GM20431 (cell line): ENCODE measurements around the gene CYP4F2.
"Not testable (repeated sequence)": the region's sequence is repeated elsewhere in the genome, so short reads cannot be mapped to it uniquely, and the experiment has no call there.

ENCODE experiments used
- in situ Hi-C: fragments of 300-500 bp; cut with MseI, MboI; formaldehyde crosslinking; loops from one replicate; pipeline ENCODE4 v1.15.0; 2020; ENCODE audit warnings: low sequenced_read_pairs; ENCODE audit not compliant: unreplicated experiment

Gene CYP4F2

DNA sequence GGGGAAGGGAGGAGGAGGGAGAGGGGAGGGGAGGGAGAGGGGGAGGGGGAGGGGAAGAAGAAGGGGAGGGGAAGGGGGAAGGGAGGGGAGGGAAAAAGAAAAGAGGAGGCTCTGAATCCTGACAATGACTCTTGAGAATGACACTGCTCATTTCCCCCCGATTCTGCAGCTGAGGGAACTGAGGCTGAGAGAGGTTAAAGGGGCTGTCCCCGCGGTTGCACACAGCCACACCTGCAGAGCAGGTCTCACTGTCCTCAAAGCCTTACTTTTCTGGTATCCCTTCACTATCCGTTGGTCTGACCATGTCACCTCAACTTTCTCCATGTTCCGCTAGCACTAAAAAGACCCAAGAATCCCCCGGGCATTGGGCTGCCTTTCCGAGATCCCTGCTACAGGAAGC, 35.4 kb downstream of the CYP4F2 start:
- in situ Hi-C loops: no loop called here

DNA sequence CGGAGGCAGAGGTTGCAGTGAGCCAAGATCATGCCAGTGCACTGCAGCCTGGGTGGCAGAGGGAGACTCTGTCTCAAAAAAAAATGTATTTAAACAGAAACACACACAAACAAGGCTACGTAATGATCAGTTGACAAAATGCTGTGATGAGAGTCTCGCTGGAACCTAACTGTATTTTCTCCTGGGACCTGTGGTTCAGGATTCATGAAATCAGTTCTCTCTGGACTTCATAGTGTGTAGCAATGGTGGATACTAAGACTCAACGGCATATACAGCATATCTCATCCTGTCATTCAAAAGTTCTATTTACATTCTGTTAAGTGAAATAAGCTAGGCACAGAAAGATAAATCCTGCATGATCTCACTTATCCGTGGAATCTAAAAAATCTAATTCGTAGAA, 37.4 kb downstream of the CYP4F2 start:
- in situ Hi-C loops: no loop called here

DNA sequence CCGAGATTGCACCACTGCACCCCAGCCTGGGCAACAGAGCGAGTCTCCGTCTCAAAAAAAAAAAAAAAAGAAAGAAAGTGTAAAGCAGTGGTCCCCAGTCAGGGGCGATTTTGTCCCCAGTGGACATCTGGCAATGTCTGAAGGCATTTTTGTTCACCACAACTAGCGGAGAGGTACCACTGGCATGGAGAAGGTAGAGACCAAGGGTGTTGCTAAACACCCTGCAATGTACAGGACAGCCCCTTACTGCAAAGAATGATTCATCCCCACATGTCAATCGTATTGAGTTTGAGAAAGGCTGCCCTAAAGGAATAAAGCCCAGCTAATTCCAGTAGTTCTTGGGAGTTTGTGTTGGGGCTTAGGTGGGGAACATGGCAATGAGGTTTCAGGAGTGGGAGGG, 38.7 kb downstream of the CYP4F2 start:
- in situ Hi-C loops: no loop called here

DNA sequence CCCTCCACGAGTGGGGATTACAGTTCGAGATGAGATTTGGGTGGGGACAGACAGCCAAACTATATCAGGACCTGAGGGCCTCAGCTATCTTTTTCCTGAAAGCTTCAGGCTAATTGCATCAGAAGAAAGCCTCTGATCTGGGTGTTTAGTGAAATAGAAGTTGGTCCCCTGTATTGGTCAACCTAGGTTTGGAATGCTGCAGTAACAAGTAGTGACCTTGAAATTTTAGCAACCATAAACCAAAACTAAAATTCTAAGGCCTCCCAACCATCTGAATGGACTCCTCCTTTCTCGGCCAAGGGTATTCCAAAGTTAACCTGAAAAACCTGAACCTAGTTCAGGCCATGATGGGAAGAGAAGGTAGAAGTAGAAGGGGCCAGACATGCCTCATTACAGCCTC, 47.5 kb downstream of the CYP4F2 start:
- in situ Hi-C loops: no loop called here

DNA sequence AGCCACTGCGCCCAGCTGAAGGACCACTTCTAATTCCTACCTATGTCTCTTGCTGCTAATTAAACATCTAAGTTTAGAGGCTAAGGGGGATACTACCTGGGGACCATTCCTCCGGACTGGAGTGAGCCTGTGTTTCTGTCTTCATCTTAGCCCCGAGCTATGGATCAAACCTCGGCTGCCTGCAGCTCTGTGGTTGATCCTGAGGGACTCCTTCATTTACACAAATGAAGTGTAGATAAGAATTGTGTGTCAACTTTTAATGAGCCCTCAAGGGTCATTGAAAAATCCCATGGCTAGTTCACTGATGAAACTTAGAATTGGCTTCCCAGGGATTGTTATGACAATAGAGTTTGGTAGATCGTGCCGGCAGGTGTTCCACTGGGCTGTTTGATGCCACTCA, 51.0 kb downstream of the CYP4F2 start:
- in situ Hi-C loops: no loop called here

DNA sequence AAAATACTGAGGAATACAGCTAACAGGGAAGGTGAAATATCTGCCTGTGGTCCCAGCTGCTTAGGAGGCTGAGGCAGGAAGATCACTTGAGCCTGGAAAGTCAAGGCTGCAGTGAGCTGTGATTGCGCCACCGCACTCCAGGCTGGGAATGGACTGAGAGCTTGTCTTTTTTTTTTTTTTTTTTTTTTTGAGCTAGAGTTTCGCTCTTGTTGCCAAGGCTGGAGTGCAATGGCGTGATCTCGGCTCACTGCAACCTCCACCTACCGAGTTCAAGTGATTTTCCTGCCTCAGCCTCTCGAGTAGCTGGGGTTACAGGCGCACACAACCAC, 54.0 kb downstream of the CYP4F2 start:
- in situ Hi-C loops: not testable (repeated sequence)

DNA sequence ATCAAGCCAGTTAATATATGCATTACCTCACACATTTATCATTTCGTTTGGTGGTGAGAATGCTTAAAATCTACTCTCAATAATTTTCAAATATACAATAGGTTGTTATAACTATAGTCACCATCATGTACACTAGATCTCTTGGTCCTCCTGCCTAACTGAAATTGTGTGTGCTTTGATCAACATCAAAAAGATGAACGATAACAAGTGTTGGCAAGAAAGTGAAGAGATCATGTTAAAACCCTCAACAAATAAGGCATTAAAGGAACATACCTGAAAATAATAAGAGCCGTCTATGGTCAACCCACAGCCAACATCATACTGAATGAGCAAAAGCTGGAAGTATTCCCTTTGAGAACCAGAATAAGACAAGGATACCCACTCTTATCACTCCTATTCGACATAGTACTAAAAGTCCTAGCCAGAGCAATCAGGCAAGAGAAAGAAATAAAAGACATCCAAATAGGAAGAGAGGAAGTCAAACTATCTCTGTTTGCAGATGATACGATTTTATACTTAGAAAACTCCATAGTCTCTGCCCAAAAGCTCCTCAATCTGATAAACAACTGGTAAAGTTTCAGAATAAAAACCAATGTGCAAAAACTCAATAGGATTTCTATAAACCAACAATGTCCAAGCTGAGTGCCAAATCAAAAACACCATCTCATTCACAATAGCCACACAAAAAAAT, 54.5 kb downstream of the CYP4F2 start:
- in situ Hi-C loops: no loop called here

DNA sequence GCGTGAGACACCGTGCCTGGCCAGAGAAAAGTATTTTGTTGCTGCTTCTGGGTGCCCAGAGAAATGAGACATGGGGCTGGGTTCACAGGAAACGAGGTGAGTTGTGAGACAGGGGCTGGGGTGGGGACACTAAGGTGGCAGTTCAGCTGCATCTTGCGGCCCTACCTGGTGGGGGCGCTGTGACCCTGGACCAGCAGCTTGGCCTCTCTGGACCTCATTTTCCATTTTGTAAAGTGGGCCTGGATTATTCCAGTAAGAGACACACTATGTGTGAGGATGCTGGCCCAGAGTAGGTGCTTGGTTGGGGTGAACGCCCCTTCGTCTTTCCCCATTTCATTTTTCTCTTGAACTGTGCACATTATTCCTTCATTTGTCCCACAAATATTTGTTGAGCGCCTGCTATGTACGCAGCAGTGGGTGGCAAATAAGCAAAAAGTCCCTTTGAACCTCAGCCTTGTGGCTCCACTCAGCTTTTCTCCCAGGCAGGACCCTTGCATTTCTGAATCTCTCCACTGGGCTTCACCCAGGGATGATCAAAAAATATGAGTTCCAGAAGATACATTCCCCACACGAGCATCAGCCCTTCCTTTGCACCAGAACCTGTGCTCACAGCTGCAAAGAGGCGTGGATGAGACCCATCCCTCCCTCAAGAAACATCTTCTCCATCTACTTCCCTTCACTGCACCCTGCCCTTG, 55.9 kb downstream of the CYP4F2 start:
- in situ Hi-C loops: no loop called here

DNA sequence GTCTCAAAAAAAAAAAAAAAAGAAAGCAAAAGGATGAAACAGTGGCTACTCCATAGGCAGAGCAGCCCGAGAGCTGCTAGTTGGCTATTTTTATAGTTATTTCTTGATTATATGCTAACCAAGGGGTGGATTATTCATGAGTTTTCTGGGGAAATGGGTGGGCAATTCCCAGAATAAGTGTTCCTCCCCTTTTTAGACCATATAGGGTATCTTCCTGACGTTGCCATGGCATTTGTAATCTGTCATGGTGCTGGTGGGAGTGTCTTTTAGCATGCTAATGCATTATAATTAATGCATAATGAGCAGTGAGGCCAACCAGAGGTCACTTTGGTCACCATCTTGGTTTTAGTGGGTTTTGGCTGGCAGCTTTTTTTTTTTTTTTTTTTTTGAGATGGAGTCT, 57.0 kb downstream of the CYP4F2 start:
- in situ Hi-C loops: no loop called here

DNA sequence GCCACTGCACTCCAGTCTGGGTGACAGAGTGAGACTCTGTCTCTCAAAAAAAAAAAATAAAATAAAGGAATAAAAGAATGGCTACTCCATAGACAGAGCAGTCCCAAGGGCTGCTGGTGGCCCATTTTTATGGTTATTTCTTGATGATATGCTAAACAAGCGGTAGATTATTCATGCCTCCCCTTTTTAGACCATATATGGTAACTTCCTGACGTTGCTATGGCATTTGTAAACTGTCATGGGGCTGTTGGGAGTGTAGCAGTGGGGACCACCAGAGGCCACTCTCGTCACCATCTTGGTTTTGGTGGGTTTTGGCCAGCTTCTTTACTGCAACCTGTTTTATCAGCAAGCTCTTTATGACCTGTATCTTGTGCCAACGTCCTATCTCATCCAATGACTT, 58.0 kb downstream of the CYP4F2 start:
- in situ Hi-C loops: not testable (repeated sequence)

DNA sequence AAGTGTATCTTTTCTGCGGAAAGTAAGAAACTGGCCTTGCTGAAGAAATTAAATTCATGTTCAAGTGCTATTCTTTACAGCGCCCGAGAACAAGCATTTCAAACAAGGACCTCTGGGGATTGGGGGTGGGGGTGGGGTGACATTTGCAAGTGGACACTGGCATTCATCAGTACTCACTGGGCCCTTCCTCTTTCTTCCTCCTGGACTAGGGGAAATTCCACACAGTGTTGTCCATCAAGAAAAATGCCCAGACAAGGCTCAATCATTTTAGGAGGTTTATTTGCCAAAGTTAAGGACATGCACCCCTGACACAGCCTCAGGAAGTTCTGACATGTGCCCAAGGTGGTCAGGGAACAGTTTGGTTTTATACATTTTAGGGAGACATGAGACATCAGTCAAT, 59.5 kb downstream of the CYP4F2 start:
- in situ Hi-C loops: no loop called here

DNA sequence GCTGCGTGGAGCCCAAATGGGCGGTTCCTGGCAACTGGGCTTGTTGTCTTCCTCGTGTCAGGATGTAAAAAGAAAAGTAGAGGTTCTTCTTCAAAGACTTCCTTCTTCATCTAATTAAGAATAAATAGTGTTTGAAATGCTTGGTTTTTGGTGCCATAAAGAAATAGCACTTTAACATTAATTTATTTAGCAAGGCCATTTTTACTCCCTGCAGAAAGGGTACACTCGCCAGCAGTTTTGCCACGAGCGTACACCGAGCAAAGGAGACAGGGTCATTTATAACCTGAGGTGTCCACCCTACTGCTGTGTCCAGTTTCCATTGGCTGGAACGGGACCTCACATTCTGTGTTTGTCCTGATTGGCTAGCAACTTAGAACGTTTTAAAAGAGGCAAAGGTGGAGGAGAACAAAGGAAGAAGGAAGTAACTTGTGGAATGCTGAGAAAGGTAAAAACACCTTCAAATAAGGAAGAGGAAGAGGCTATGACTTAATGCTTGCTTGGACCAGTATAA, 60.6 kb downstream of the CYP4F2 start:
- in situ Hi-C loops: no loop called here

DNA sequence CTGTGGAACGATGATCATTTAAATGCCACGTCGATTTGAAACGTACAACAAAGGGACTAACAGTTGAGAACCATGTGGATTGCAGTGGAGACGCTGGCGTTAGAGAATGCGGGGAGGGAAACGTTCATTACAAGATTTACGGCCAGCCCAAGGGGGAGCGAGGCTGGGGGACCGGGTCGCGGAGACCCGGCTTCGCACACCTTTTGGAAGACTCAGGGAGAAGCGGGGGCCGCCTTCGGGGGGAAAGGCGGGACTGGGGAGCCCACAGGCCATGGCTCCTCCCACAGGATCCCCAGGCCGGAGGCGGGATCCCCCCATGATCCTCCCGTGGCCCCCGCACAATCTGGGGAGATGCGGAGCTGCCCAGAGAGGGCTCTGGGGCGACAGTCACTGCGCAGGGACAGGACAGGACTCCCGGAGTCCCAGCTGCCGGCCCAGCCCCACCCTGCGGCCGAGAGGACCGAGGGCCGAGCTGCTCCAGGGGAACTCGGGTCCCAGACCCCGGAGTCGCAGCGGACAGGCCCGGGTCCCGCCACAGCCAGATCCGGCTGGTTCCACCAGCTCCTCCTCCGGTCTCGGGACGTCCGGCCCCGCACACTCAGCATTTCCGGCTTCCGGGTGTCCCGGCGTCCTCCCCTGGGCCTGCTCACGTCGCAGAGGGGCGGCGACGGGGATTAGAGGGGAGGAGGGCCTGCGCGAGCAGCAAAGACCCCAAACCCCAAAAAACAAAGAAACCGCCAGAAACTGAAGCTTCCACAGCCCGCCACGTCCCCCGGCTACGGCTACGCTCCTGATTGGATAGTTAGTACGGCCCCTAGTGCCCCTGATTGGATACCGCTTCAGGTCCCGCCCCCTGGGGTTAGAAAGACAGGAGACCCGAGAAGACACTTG, 61.3 kb downstream of the CYP4F2 start:
- in situ Hi-C loops: no loop called here

DNA sequence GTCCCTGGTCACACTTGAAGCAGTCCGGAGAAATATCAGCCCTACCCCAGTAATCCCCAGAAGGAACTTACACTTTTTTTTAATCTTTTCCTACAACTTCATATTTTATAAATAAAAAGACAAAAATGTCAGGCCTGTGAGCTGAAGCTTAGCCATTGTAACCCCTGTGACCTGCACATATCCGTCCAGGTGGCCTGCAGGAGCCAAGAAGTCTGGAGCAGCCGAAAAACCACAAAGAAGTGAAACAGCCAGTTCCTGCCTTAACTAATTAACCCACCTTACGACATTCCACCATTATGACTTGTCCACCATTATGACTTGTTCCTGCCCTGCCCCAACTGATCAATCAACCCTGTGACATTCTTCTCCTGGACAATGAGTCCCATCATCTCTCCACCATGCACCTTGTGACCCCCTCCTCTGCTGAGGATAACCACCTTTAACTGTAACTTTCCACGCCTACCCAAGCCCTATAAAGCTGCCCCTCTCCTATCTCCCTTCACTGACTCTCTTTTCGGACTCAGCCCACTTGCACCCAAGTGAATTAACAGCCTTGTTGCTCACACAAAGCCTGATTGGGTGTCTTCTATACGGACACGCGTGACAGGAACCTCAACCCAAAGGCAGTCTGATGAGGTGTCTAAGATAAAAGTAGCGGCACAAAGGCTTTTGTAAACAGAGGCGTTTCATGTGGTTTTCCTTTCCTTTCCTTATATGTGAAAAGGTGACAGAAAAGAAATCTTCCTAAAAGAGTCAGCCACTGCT, 62.1 kb downstream of the CYP4F2 start:
- in situ Hi-C loops: not testable (repeated sequence)

DNA sequence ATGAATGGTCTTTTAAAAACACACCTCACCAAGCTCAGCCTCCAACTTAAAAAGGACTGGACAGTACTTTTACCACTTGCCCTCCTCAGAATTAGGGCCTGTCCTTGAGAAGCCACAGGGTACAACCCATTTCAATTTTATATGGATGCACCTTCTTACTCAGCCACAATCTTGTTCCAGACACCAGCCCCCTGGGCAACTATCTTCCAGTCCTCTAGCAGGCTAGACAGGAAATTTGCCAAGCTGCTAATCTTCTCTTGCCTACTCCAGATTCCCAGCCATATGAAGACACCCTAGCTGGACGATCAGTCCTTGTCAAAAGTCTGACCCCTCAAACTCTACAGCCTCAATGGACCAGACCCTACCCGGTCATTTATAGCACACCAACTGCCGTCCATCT, 63.6 kb downstream of the CYP4F2 start:
- in situ Hi-C loops: not testable (repeated sequence)

DNA sequence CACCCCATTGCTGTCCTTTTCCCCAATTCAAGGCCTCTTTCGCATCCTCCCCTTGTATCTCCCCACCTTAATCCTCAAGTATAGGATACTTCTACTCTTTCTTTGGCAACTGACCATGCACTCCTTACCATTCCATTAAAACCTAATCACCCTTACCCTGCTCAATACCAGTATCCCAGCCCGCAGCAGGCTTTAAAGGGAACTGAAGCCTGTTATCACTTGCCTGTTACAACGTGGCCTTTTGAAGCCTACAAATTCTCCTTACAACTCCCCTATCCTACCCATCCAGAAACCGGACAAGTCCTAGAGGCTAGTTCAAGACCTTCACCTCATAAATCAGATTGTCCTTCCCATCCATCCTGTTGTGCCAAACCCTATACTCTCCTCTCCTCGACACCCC, 66.2 kb downstream of the CYP4F2 start:
- in situ Hi-C loops: no loop called here

DNA sequence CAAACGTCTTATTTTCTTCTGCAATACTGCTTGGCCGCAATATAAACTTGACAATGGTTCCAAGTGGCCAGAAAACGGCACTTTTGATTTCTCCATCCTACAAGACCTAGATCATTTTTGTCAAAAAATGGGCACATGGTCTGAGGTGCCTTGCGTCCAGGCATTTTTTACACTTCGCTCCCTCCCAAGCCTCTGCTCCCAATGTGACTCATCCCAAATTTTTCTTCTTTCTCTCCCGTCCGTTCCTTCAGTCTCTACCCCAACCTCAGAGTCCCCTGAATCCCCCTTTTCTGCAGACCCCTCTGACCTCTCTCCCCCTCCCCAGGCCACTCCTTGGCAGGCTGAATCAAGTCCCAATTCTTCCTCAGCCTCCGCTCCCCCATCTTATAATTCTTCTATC, 68.1 kb downstream of the CYP4F2 start:
- in situ Hi-C loops: no loop called here

DNA sequence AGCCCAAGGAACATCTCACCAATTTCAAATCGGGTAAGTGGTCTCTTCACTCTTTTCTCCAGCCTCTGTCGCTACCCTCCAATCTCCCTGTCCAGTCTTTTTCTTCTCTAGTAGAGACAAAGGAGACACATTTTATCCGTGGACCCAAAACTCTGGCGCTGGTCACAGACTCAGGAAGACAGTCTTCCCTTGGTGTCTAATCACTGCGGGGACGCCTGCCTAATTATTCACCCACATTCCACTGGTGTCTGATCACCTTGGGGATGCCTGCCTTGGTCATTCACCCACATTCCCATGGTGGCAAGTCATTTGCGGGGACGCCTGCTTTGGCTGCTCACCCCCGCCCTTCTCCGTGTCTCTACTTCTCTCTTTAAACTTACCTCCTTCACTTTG, 68.6 kb downstream of the CYP4F2 start:
- in situ Hi-C loops: no loop called here

DNA sequence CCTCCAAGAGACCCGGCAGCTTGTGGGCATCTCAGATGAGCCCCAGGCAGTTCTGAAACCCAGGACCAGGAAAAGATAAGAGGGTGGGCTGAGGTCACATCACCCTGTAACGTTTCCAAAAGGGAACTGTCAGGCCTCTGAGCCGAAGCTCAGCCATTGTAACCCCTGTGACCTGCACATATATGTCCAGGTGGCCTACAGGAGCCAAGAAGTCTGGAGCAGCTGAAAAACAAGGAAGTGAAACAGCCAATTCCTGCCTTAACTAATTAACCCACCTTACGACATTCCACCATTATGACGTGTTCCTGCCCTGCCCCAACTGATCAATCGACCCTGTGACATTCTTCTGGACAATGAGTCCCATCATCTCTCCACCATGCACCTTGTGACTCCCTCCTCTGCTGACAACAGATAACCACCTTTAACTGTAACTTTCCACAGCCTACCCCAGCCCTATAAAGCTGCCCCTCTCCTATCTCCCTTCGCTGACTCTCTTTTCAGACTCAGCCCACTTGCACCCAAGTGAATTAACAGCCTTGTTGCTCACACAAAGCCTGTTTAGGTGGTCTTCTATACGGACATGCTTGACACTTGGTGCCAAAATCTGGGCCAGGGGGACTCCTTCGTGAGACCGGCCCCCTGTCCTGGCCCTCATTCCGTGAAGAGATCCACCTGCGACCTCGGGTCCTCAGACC, 69.1 kb downstream of the CYP4F2 start:
- in situ Hi-C loops: not testable (repeated sequence)

DNA sequence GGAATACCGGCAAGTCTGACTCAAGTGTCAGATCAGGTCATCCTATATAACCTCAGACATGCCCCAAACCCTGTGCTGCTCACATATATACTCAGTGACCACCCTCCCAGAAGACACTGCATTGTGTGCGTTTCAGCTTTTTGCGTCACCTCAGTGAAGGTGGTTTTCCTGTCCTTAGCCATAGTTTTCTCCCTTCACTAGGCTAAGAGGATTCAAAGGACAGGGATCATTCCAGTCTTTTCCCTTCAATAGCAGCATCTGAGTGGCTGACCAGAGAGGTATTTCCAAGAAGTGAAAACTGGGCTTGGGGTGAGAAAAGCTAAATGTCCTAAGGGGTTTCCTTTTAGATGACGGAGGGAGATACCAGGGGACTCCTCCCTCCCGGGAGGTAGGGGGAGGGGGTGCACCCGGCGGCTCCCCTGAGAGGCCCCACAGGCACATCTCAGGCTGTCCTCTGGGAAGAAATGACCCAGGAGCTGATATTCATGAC, 69.7 kb downstream of the CYP4F2 start:
- in situ Hi-C loops: no loop called here
